DMS153 treated with DMSO at 0.1 percent for 48 hours (cell line): ENCODE data around the gene AGMO.

Experiments
- DNase-seq: peaks from one replicate; lab custom pipeline; 2025; ENCODE audit not compliant: unreplicated experiment; lab: John Stamatoyannopoulos, UW

AGMO gene

GRCh38 chr7:15158141-15158810 is 403.5 kb downstream of the AGMO start:
- DNase-seq: no peak
